ENCODE measurements around the gene ARAP2.

Gene ARAP2

DNA sequence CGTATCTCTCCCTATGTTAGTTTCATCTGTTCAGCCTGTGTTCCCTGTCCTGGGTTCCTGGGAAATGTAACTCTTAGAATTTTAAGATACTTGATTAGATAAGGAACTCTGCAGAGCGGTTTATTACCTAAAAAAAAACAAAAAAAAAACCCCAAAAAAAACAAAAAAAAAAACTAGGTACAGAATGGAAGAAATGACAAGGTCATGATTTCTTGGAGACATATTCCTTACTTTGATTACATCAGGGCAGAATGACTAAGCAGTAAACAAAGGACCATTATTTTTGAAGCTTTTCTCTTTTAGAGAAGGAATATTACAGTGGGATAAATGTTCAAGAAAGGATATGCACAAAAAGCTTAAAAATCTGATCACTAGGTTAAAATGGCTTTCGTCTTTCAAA is 171.8 kb downstream of the ARAP2 start:
- no peaks in the 10 kb centered on the region for H4K20me1 ChIP-seq (ENCODE audit: insufficient read depth, low read length)
- TF ChIP-seq, protein P1, sequence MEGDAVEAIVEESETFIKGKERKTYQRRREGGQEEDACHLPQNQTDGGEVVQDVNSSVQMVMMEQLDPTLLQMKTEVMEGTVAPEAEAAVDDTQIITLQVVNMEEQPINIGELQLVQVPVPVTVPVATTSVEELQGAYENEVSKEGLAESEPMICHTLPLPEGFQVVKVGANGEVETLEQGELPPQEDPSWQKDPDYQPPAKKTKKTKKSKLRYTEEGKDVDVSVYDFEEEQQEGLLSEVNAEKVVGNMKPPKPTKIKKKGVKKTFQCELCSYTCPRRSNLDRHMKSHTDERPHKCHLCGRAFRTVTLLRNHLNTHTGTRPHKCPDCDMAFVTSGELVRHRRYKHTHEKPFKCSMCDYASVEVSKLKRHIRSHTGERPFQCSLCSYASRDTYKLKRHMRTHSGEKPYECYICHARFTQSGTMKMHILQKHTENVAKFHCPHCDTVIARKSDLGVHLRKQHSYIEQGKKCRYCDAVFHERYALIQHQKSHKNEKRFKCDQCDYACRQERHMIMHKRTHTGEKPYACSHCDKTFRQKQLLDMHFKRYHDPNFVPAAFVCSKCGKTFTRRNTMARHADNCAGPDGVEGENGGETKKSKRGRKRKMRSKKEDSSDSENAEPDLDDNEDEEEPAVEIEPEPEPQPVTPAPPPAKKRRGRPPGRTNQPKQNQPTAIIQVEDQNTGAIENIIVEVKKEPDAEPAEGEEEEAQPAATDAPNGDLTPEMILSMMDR (IDR thresholded peaks at IDR 0.05; ENCODE audit: low read length), result no peak
- no peak for TF ChIP-seq EZH2 (IDR thresholded peaks at IDR 0.05; ENCODE audit: borderline replicate concordance, low read length)
- H3F3A ChIP-seq (ENCODE audit: insufficient read depth, low read length), result no peaks in the 10 kb centered on the region
- no peak overlapping the region for H3K27ac ChIP-seq (ENCODE audit: low read depth, low read length, poor library complexity, severe bottlenecking)
- no peaks in the 10 kb centered on the region for H3K4me1 ChIP-seq (ENCODE audit: insufficient read depth, low read length, severe bottlenecking)
- no peaks in the 10 kb centered on the region for H3K9me3 ChIP-seq (ENCODE audit: low read length)
- no peak overlapping the region for H2AFZ ChIP-seq (ENCODE audit: low read length)
- no peak overlapping the region for H3K4me3 ChIP-seq (ENCODE audit: low read depth, low read length, poor library complexity, severe bottlenecking)
- H3K79me2 ChIP-seq (ENCODE audit: insufficient read depth, low read length), result no peaks in the 10 kb centered on the region
- no peaks in the 10 kb centered on the region for H3K9me2 ChIP-seq (ENCODE audit: low read depth, low read length)
- no peak overlapping the region for H3K9ac ChIP-seq (ENCODE audit: low read length)
- no peaks in the 10 kb centered on the region for H3K27me3 ChIP-seq (ENCODE audit: insufficient read depth, low read length)
- H3K36me3 ChIP-seq (ENCODE audit: insufficient read depth, low read length), result peaks cover 42% of the 10 kb centered on the region; the same call in 1 of the 2 replicates
- no peak overlapping the region for H3K4me2 ChIP-seq (ENCODE audit: low read length)

DNA sequence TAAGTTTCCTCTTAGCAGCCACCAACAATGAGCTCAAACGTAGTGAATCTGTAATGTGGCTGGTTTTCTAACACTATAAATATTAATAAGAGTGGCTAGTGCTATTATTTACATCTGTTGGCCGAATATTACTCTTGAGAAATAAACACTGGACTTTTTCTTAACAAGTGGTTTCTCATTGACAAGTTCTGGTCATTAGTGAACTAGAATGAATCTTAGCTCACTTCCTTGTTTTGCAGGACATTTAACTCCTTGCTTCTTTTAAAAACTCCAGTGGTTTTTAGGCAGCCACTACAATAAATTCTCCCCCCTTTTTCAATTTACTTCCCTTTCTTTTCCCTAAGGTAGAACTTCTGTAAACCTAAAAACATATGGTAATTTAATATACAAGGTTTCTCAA is 177.2 kb downstream of the ARAP2 start:
- Histone ChIP-seq H3K27me3 (ENCODE audit: insufficient read depth, low read length) (no peaks in the 10 kb centered on the region), H3K27ac (ENCODE audit: low read depth, low read length, poor library complexity, severe bottlenecking) (no peak overlapping the region), H4K20me1 (ENCODE audit: insufficient read depth, low read length) (no peaks in the 10 kb centered on the region), H3F3A (ENCODE audit: insufficient read depth, low read length) (no peaks in the 10 kb centered on the region), H3K79me2 (ENCODE audit: insufficient read depth, low read length) (no peaks in the 10 kb centered on the region), H3K9me2 (ENCODE audit: low read depth, low read length) (no peaks in the 10 kb centered on the region), H3K36me3 (ENCODE audit: insufficient read depth, low read length) (peaks cover 36% of the 10 kb centered on the region; the same call in 1 of the 2 replicates), H3K4me1 (ENCODE audit: insufficient read depth, low read length, severe bottlenecking) (no peaks in the 10 kb centered on the region), H3K4me2 (ENCODE audit: low read length) (no peak overlapping the region), H3K9me3 (ENCODE audit: low read length) (no peaks in the 10 kb centered on the region), H3K4me3 (ENCODE audit: low read depth, low read length, poor library complexity, severe bottlenecking) (no peak overlapping the region), H3K9ac (ENCODE audit: low read length) (no peak overlapping the region), H2AFZ (ENCODE audit: low read length) (no peak overlapping the region)
- TF ChIP-seq EZH2 (IDR thresholded peaks at IDR 0.05; ENCODE audit: borderline replicate concordance, low read length), result no peak
- TF ChIP-seq, protein P1 (IDR thresholded peaks at IDR 0.05; ENCODE audit: low read length), result no peak

DNA sequence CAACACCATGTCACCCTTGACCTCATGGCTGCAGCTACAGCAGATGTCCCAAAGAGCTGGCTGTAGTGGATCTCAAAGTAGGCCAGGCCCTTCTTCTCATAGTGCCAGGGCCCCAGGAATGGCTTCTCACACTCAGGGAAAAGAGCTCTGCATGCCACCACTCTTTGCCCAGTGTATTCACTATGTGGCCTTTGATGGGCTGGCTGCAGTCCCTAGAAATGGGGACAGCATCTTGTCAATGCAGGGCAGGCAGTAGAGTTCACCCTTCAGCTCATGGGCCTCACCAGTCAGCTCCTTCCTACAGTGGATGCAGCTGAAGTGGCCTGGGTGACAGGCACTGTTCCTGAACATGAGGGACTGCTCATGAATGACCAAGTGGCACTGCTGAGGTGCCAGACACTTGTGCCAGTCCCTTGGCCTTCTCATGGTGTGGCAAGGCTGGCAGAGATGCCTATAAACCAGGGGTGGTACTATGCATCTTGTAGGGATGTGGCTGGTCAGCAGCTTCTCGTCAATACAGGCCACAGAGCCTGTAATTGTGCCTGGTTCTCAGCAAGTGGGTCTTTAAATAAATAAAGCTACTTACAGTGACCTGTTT is 178.9 kb downstream of the ARAP2 start:
- no peaks in the 10 kb centered on the region for H4K20me1 ChIP-seq (ENCODE audit: insufficient read depth, low read length)
- no peak overlapping the region for H3K4me2 ChIP-seq (ENCODE audit: low read length)
- H3K9me3 ChIP-seq (ENCODE audit: low read length), result no peaks in the 10 kb centered on the region
- no peaks in the 10 kb centered on the region for H3K4me1 ChIP-seq (ENCODE audit: insufficient read depth, low read length, severe bottlenecking)
- no peak overlapping the region for H3K4me3 ChIP-seq (ENCODE audit: low read depth, low read length, poor library complexity, severe bottlenecking)
- TF ChIP-seq, protein P1 (IDR thresholded peaks at IDR 0.05; ENCODE audit: low read length), result no peak
- TF ChIP-seq EZH2 (IDR thresholded peaks at IDR 0.05; ENCODE audit: borderline replicate concordance, low read length), result no peak
- no peak overlapping the region for H3K9ac ChIP-seq (ENCODE audit: low read length)
- no peaks in the 10 kb centered on the region for H3K79me2 ChIP-seq (ENCODE audit: insufficient read depth, low read length)
- H3K27me3 ChIP-seq (ENCODE audit: insufficient read depth, low read length), result no peaks in the 10 kb centered on the region
- no peaks in the 10 kb centered on the region for H3K9me2 ChIP-seq (ENCODE audit: low read depth, low read length)
- no peak overlapping the region for H2AFZ ChIP-seq (ENCODE audit: low read length)
- H3F3A ChIP-seq (ENCODE audit: insufficient read depth, low read length), result no peaks in the 10 kb centered on the region
- peaks cover 27% of the 10 kb centered on the region; the same call in 1 of the 2 replicates for H3K36me3 ChIP-seq (ENCODE audit: insufficient read depth, low read length)
- H3K27ac ChIP-seq (ENCODE audit: low read depth, low read length, poor library complexity, severe bottlenecking), result no peak overlapping the region
